Renal pelvis (tissue), 4 donors: Measurements from ENCODE around the gene ZDHHC22. TPM values are rescaled to one million over a fixed set of nuclear protein-coding genes. Genes with fewer than 3 reads are reported as not detected.
A peak's percentile ranks its signal among the peaks of the same experiment; 100 is the strongest.

Source experiments
- DNase-seq: peaks from one replicate; pipeline ENCODE4 v3.0.0-alpha.2; 2013
- polyA plus RNA-seq, 3 donors: library from polyadenylated mRNA; unstranded; fragments of 120-200 nt; gene quantifications; one replicate each; pipeline ENCODE4 v1.2.1, GENCODE V29; 2013; ENCODE audit not compliant: insufficient read length in 3 of 3

ZDHHC22 gene
- polyA plus RNA-seq, 3 donors, result 0.19 to 0.64 (median 0.58) TPM

DNA sequence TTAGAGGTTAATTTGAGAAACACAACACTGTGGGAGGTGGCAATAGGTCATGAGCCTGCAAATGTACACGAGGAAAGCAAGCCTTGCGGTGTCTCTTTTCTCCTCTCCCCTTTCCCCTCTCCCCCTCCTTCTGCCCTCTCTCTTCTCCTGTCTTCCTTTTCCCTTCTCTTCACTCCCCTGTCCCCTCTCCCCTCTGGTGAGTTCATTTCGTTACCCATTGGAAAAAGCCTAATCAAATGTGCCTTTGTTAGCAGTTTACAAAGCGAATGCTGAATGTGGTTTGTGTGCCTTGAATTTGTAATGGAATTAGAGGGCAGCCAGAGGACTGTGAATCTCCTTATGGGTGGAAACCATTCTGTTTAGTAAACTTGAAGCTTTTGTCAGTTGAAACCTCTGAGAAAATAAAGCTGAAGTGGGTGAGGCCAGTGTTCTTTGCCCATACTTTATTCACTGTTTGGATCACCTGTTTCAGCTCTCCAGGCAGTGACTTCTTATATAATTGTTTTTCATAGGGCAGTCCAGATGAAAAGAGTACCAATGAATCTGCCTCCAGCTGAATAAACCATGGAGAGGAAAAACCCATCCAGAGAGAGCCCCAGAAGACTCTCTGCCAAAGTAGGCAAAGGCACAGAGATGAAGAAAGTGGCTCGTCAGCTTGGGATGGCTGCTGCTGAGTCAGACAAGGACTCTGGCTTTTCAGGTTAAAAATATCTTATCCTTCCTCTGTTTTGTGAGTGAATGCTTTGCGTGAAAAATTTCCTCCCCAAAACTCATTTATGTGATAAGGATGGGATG is 36.2 kb downstream of the ZDHHC22 start:
- DNase-seq, result no peak

DNA sequence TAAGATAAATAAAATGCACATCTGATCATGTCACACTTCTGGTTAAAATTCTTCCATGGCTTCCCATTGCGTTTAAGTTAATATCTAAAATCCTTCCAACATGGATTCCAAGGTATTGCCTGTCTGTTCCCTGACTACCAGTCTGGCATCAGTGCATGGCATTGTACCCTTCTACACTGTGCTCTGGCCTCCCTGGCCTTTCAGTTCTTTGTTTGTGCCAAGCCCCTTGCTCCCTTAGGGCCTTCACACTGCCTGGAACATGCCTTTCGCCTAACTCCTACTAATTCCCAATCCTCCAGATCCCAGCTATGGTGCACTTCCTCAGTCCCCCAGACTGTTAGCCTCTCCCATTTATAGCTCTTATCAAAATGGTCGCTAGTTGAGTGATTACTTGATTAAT is 37.2 kb downstream of the ZDHHC22 start:
- no peak for DNase-seq

DNA sequence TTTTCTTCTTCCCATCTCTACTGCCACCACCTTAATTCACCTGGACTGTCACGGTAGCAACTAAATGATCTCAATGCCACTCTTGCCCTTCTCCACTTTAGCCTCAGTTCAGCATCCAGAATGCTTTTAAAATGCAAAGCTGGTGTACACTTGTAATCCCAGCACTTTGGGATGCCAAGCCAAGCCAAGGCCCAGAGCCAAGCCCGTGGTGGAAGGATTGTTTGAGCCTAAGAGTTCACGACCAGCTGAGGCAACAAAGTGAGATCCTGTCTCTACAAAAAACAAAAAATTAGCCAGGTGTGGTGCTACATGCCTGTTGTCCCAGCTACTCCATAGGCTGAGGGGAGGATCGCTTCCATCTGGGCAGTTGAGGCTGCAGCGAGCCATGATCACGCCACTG is 37.6 kb downstream of the ZDHHC22 start:
- no peak for DNase-seq

DNA sequence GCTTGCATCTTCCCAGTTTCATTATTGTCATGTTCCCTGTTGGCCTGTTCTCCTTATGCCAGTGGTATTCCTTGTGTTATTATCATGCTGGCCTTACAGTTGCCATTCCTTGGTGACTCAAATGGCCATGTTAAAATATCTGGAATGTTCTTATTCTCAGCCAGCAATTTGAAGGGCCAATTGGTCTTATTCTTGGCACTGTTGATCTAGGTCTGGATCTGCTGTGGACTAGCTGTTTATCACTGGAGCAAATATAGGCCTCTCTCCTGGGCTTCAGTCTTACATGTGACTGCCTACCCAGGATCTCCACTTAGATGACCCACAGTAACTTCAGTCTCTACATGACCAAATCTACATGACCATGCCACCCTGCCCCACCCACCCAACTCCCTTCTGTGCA is 38.1 kb downstream of the ZDHHC22 start:
- DNase-seq, result no peak

- DNase-seq, result no peak
These were observed 39.4 kb downstream of the ZDHHC22 start for GRCh38 chr14:77102154-77102553.

DNA sequence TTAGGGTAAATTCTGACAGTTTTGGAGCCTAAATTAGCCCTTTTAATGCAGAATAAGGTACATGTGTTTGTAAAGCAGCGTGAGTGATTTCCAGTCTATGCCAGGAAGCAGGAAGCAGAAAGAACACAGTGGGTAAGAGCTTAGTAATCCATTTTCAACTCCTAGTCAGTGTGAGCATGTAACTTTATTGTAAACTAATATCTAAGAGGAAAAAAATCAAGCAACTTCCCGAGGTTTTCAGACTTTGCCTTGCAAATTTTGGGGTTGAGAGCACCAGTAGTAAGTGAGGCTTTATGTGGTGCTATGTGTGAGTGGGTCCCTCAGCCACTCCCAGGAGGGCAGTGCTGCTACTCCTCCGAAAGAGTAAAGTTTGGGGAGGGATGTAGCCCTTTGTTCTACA is 40.6 kb downstream of the ZDHHC22 start:
- no peak for DNase-seq

GRCh38 chr14:77099425-77100167 is 42.0 kb downstream of the ZDHHC22 start:
- DNase-seq, result peak; percentile 58

DNA sequence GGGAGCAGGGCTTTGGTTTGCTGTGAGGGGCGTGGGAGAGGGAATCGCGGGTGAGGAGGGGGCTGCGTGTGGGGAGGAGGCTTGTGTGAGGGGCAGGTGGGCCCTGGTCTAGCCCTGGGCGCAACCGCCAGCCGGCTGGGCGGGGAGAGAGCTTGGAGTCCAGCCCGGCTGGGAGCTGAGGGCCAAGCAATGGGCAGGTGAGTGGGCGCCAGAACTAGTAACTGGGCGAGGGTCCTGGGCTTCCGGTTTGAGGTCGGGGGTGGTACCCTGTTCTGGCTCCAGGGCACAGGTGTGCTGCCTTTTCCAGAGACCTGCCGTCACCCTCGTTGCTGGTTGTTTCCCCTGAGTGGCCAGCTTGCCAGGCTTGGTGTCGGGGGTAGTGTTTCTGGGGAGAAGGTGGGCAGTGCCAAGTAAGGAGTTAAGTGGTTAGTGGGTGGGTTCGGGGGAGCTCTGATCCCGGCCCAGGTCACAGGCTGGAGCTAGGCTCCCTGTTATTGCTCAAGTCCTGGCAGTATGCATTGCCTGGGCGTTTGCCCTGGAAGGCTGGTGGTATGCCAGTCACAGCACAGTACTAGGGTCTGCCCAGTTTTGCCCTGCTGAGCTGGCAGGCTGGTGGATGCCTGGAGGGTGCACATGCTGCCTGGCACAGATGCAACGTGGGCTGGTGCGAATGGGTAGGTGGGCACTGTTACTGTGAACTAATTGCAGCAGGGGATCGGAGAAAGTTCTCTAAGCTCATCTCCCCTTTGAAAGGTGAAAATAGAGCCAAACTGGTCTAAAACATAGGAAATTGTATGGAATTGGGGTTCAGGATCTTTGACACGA is 42.9 kb downstream of the ZDHHC22 start:
- no peak for DNase-seq

DNA sequence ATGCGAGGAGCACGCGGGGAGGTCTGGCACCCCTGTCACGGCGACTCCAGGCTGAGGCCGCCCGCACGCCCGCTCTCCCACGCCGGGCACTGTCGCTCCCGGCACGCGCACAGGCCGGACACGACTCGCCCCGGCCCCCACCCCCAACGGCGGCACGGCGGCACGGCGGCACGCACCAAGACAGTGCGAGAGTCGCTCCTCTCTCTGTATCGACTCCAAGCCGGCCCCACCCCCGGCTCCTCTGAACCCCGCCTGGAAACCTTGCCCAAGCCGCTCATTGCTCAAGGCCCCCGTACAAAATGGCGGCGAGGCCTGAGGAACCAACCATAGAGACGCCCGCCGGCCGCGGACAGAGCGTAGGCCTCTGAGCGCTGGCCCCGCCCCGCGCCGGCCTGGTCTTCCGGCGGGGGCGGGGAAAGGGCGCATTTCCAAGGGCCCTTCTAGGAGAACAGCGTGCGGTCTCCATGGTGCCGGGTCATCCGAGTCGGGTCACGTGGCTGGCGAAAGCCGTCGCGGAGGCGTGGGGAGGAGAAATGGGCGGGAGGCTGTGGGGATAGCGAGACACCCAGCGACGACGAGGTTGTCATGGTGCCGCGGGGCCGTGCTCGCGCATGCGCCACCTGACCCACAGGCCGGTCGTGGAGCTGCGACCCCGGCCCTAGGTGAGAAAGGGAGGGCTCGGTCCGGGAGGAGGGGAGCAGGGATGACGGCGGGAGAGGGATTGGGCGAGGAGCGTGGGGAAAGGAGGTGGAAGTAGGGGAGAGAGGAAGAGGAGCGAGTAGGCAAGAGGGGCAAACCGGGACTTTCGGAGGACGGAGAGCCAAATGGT is 43.7 kb downstream of the ZDHHC22 start, which contains the start of gene CIPC:
CIPC (plus strand) TSS at position 559 of the 829 bp plus-strand sequence. CDS start 7,451 bp downstream, outside the sequence.
- DNase-seq, result peak; percentile 99

DNA sequence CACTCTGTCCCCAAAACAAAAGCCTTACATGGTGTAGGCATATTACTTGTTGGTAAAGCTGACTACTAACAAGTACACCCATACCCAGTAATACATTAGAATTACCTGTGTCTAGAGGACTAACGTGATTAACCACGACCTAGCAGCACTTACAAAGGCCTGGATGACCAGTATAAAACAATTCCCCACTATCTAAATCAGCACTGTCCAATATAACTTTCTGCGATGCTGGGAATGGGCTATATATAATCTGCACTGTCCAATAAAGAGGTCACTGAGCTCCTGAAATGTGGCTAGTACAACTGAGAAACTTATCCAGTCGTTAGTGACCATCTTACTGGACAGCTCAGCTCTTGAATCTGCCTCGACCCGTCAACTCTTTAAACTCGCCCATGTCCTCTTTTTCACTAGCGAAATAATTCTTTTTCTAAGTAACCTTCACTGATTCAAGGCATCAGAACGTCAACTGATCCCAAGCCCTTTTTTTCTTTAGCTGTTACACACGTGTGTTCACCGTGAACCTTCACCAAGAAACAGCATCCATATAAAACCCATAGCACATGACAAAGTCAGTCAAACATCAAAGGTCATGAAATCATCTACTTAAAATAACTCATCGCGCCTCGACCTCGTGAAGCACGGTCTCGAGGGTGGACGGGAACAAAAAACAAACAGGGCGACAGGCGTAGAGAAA is 44.4 kb downstream of the ZDHHC22 start:
- no peak for DNase-seq

GRCh38 chr14:77094672-77095284 is 46.8 kb downstream of the ZDHHC22 start:
- peak; percentile 83 for DNase-seq

- no peak for DNase-seq
These were observed 48.9 kb downstream of the ZDHHC22 start for GRCh38 chr14:77092676-77093075.

GRCh38 chr14:77091518-77091917 is 50.1 kb downstream of the ZDHHC22 start:
- no peak for DNase-seq

DNA sequence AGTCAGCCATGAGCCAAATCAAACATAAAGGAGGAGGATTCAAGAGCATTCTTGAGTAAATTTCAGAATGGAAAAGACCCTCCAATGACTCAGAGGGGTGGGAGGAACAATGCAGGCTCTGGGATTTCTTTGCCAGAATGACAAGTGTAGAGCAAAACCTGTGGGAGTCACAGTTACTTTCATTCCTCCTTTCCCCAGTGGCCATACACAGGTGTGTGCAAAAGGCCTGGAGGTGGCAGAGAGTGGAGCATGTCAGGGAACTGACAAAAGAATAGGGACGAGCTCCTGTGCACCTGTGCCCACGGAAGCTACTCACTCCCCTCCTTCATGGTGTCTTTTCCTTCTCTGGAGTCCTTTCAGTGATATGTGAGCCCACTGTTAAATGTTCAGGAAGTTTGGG is 52.9 kb downstream of the ZDHHC22 start:
- no peak for DNase-seq

GRCh38 chr14:77088219-77088618 is 53.4 kb downstream of the ZDHHC22 start:
- DNase-seq, result peak; percentile 77

GRCh38 chr14:77087631-77088030 is 54.0 kb downstream of the ZDHHC22 start:
- DNase-seq, result no peak

DNA sequence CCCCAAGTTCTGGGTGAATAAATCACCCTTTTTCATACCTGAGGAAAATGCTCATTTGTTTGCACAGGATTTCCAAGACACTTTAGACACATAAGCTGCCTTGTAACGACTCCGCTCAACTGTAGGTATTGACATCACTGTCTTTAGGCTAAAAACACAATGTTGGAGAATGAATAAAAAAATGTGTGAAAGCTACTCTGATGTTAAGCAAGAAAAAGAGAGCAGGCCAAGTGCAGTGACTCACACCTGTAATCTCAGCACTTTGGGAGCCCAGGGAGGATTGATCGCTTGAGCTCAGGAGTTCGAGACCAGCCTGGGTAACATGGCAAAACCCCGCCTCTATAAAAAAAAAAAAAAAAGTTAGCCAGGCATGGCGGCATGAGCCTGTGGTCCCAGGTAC is 54.6 kb downstream of the ZDHHC22 start:
- no peak for DNase-seq

DNA sequence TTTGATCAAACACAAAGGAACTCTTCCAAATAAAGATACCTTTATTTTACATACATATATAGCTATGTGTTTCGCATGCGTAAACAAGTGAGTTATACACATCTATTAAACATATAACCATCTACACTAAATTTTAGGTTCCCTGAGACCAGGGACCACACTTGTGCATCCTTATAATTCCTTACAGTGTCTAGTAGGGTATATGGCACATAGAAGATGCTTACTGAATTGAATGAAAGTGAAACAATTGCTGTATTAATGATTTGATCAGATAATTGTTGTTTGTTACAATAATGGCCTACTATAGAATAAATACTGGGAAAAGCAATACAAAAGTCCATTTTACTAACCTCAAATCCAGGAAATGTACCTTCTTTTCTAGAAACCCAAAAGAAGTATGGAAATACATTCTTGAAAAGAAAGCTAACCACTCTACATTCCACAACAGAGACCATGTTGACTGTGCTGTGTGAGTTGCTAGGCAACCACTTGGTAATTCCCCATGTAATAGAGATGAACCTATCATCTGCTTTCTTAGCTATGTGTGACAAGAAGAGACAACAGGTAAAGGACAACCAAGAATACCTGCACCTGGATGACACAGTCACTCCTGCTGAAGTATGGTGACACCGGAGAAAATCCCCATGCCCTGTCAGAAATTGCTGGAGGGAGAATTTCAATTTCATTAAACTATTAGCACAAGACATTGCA is 55.4 kb downstream of the ZDHHC22 start:
- DNase-seq, result peak; percentile 69

- DNase-seq, result no peak
These were observed 56.1 kb downstream of the ZDHHC22 start for GRCh38 chr14:77085538-77085937.

- DNase-seq, result no peak
These were observed 56.6 kb downstream of the ZDHHC22 start for GRCh38 chr14:77084985-77085384.
